Prostate gland (tissue), 2 donors: ENCODE data around the gene UTP3. TPM values are rescaled to one million over a fixed set of nuclear protein-coding genes. Genes with fewer than 3 reads are reported as not detected.
"Not testable (repeated sequence)": the region's sequence is repeated elsewhere in the genome, so short reads cannot be mapped to it uniquely, and the experiment has no call there.

Experiments used
- DNase-seq: peaks from one replicate; pipeline ENCODE4 v3.0.0-alpha.2; 2019; ENCODE audit warnings: low spot score
- H3K27ac ChIP-seq, 2 donors: fragments of 200-600 bp; sonication (generic); 2 replicates each; pipeline ENCODE4 v1.5.1; 2017 to 2019
- H3K27me3 ChIP-seq: fragments of 200-600 bp; sonication (generic); replicated peaks from 2 replicates; pipeline ENCODE4 v1.5.1; 2019; ENCODE audit not compliant: insufficient read depth
- H3K36me3 ChIP-seq, 2 donors: fragments of 200-600 bp; sonication (generic); 1 replicate in 1 of 2; 2 replicates in 1 of 2; pipeline versions ENCODE4 v1.5.1 to v1.8.1; 2017 to 2019
- H3K4me1 ChIP-seq: fragments of 200-600 bp; sonication (generic); replicated peaks from 2 replicates; pipeline ENCODE4 v1.5.1; 2019
- H3K4me3 ChIP-seq, 2 donors: fragments of 200-600 bp; sonication (generic); 2 replicates each; pipeline ENCODE4 v1.5.1; 2017 to 2019
- H3K9me3 ChIP-seq: fragments of 200-600 bp; sonication (generic); 2 replicates; pipeline ENCODE4 v1.5.1; 2017
- POLR2A ChIP-seq: fragments of 450-650 bp; IDR thresholded peaks from one replicate; pipeline ENCODE4 v1.6.1; 2016; ENCODE audit warnings: antibody characterized with exemption, mild to moderate bottlenecking
- POLR2AphosphoS5 ChIP-seq: sonication (generic); formaldehyde crosslinking; IDR thresholded peaks from one replicate; pipeline ENCODE4 v1.6.1; 2017; ENCODE audit warnings: antibody characterized with exemption
- WGBS: methylation state at CpG from one replicate; pipeline ENCODE4 v1.1.5; 2018; 5-methylcytosine and 5-hydroxymethylcytosine counted together
- intact Hi-C: fragments of 100-400 bp; cut with DNase I; formaldehyde crosslinking; loops from one replicate; pipeline ENCODE4 v1.14.2; 2022
- total RNA-seq, 2 donors: library from RNA; depleted of rRNA; stranded (reverse); fragments of >200 nt; gene quantifications; one replicate each; pipeline ENCODE4 v1.1.0, GENCODE V29; 2016
- TF ChIP-seq, protein P1 (sequence below), 4 experiments: fragments of 200-600 bp in 2 of 4; fragments of 450-650 bp in 2 of 4; sonication (generic) in 2 of 4; IDR thresholded peaks; 1 replicate in 3 of 4; 2 replicates in 1 of 4; pipeline ENCODE4 v1.5.1; 2016 to 2019; ENCODE audit warnings: antibody characterized with exemption in 4 of 4, mild to moderate bottlenecking in 2 of 4, moderate library complexity in 2 of 4

Gene UTP3
- total RNA-seq, 2 donors from 2014 or later: 13.4 to 19.7 TPM

DNA sequence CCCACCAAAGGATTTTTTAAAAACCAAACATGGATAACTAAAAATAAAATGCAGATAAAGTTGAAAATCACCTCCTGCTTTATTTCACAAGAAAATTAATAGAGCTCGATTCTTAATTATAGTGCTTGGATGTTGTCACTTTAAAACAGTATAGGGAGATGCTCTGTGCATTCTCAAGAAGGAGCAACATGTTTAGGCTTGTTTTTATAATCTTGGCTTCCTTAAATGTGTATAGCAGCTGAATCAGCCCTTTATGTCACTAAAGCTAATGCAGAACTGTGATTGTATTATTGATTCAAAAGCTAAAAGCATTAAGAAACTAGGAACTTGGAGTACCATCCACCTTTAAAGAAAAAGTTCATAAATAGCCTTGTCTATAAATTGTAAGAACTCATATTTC lies 12.9 kb downstream of the UTP3 start:
- no peak overlapping the region for H3K27ac ChIP-seq
- no peaks in the 10 kb centered on the region for H3K4me1 ChIP-seq
- DNase-seq: no peak
- H3K4me3 ChIP-seq: no peak overlapping the region
- intact Hi-C loops: no loop called here
- H3K9me3 ChIP-seq: no peaks in the 10 kb centered on the region
- WGBS: 45% methylated on average over 1 of the region's 1 CpG
- TF ChIP-seq POLR2A (no peak), POLR2AphosphoS5 (no peak)
- TF ChIP-seq, protein P1, sequence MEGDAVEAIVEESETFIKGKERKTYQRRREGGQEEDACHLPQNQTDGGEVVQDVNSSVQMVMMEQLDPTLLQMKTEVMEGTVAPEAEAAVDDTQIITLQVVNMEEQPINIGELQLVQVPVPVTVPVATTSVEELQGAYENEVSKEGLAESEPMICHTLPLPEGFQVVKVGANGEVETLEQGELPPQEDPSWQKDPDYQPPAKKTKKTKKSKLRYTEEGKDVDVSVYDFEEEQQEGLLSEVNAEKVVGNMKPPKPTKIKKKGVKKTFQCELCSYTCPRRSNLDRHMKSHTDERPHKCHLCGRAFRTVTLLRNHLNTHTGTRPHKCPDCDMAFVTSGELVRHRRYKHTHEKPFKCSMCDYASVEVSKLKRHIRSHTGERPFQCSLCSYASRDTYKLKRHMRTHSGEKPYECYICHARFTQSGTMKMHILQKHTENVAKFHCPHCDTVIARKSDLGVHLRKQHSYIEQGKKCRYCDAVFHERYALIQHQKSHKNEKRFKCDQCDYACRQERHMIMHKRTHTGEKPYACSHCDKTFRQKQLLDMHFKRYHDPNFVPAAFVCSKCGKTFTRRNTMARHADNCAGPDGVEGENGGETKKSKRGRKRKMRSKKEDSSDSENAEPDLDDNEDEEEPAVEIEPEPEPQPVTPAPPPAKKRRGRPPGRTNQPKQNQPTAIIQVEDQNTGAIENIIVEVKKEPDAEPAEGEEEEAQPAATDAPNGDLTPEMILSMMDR (IDR thresholded peaks at IDR 0.05): no peak
- no peaks in the 10 kb centered on the region for H3K36me3 ChIP-seq
- H3K27me3 ChIP-seq: no peaks in the 10 kb centered on the region

DNA sequence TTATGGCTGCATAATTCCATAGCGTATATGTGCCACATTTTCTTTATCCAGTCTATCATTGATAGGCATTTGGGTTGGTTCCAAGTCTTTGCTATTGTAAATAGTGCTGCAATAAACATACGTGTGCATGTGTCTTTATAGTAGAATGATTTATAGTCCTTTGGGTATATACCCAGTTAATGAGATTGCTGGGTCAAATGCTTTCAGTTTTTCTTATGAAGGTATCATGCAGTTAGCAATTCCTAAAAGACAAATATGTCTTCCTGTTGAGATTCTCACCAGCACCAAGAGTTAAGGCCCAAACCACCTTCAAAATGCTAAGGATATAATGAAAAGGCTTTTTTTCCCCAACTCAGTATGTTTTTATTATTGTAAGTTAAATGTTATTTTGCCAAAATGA lies 14.3 kb downstream of the UTP3 start:
- WGBS: 39% methylated on average over 2 of the region's 2 CpGs
- DNase-seq, H3K9me3 ChIP-seq, H3K27me3 ChIP-seq, intact Hi-C loops, H3K27ac ChIP-seq, H3K36me3 ChIP-seq, H3K4me1 ChIP-seq, H3K4me3 ChIP-seq: not testable (repeated sequence)

DNA sequence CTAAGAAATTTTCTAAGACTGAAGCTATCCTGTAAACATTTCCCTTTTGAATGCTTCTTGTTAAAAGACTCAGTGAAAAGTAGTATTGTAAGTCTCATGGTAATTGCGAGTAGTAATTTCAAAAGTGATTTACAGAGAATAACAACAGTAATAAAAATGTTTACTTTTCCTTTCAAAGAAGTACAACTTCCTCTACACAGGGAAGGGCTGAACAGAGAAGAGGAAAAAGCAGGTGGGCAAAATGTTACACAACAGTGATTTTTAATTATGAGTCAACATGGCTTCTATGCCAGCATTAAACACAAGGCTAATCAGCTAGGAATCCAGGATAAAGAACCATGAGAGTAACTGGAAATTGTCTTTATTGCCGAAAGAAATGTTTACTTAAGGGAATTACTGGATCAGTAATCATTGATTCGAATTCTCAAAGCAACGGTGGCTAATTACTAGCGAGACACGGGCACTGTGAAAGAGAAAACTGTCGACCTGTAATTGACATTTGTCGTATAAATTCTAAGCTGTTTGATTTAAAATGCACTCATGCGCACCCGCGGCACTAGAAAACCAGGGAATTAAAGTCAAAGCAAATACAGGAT lies 15.4 kb downstream of the UTP3 start:
- WGBS: 3% methylated on average over 11 of the region's 11 CpGs
- DNase-seq: peak; percentile 12
- peak overlapping the region; percentile 82 to 95 for H3K4me3 ChIP-seq
- TF ChIP-seq POLR2A (no peak), POLR2AphosphoS5 (peak; percentile 20)
- peak overlapping the region; percentile 92 to 97 for H3K27ac ChIP-seq
- no peaks in the 10 kb centered on the region for H3K27me3 ChIP-seq
- intact Hi-C loops: loop anchor here (2.0 kb wide), 1 partner anchor 15 kb away; the partner anchor contains the start of gene UTP3
- H3K36me3 ChIP-seq: no peaks in the 10 kb centered on the region
- no peaks in the 10 kb centered on the region for H3K9me3 ChIP-seq
- peaks cover 3% of the 10 kb centered on the region for H3K4me1 ChIP-seq

DNA sequence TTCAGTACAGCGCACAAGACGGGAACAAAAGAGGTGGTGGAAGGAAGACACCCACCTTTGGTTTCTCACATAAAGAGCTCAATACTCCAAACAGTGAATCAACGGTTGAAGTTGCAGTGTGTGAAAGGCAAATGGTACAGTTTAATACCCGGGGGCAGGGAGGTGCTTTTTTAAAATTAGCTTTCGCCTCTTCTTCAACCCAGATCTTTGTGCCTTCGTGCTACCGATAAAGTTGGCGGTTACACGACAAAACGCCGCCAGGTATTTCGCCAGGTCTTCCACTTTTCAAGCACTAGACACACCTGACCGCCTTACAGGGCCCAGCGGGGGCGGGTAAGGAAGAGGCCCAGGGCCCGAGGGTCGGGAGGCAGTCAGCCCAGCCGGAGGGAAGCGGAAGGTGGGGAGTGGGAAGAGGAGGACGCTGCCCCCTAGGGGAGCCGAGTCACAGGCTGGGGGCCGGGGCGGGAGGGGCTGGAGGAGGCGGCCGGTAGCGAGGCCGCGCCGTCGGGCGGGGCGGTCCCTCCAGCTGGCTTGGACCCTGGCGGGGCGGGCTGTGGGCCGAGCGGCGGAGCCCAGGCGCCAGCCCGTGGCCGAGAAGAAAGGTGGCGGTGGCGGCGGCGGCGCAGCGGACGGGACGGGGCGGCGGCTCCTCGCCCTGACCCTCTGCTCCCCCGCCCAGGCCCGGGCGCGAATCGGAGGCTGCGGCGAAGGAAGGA lies 16.0 kb downstream of the UTP3 start:
- H3K4me3 ChIP-seq: peak overlapping the region; percentile 82 to 95
- H3K27me3 ChIP-seq: no peaks in the 10 kb centered on the region
- H3K36me3 ChIP-seq: no peaks in the 10 kb centered on the region
- H3K4me1 ChIP-seq: peaks cover 3% of the 10 kb centered on the region
- intact Hi-C loops: loop anchor here (2.0 kb wide), 1 partner anchor 16 kb away; the partner anchor contains the start of gene UTP3
- no peaks in the 10 kb centered on the region for H3K9me3 ChIP-seq
- DNase-seq: peak; percentile 78
- TF ChIP-seq POLR2AphosphoS5 (no peak), POLR2A (peak; percentile 47)
- TF ChIP-seq, protein P1 (IDR thresholded peaks at IDR 0.05): peak; percentile 20 to 35 (median 32)
- WGBS: under 1% methylated on average over 30 of the region's 58 CpGs
- peak overlapping the region; percentile 92 to 97 for H3K27ac ChIP-seq

DNA sequence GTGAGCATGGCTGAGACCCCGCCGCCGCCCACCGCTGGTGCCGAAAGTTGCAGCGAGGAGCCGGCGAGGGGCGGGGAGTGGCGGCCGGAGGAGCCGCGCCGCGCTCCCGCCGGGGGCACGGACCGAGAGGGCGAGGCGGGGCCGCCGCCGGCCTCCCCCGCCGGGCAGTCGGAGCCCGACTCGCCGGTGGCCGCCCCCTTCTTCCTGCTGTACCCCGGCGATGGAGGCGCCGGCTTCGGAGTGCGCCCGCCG lies 16.5 kb downstream of the UTP3 start:
- DNase-seq: no peak
- H3K9me3 ChIP-seq: no peaks in the 10 kb centered on the region
- H3K27ac ChIP-seq: peak overlapping the region; percentile 92 to 97
- no peaks in the 10 kb centered on the region for H3K36me3 ChIP-seq
- H3K4me1 ChIP-seq: peaks cover 3% of the 10 kb centered on the region
- H3K4me3 ChIP-seq: peak overlapping the region; percentile 82 to 95
- intact Hi-C loops: loop anchor here (2.0 kb wide), 1 partner anchor 16 kb away; the partner anchor contains the start of gene UTP3
- H3K27me3 ChIP-seq: no peaks in the 10 kb centered on the region
- WGBS: 0% methylated on average over 2 of the region's 39 CpGs
- TF ChIP-seq POLR2A (no peak), POLR2AphosphoS5 (no peak)
- TF ChIP-seq, protein P1 (IDR thresholded peaks at IDR 0.05): no peak
